D721Med (cell line): Measurements from ENCODE around the gene KMO.

Experiments used
- DNase-seq: peaks from one replicate; pipeline ENCODE4 v3.0.0; 2011; ENCODE audit warnings: low spot score; ENCODE audit not compliant: insufficient read length
- FAIRE-seq: peaks from 2 replicates; lab custom pipeline; 2011; peaks lifted over from hg19 to GRCh38; lab: Jason Lieb, UNC
- CTCF ChIP-seq: IDR thresholded peaks from 2 replicates; pipeline ENCODE4 v1.5.1; 2012; ENCODE audit warnings: mild to moderate bottlenecking, control low read depth; ENCODE audit not compliant: insufficient read depth; ENCODE audit errors: missing control alignments

KMO gene

DNA sequence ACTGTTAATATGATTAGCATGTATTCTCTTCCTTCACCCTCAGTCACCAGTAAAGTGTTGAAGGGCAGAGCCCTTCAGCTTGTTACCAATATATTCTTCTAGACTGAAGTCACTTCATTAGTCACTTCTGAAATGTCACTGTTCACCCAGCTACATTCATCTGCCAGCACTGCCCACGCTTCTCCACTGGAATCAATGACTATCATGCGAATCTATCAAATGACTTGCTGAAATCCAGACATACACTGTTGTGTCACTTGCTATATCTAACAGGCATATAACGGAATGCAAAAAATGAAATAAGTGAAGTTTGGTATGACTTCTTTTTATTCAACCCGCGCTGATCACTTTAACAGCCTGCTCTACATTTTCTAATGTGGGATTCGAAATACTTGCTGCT lies 28.7 kb upstream of the KMO start:
- no peak for FAIRE-seq
- DNase-seq = no peak
- no peak for TF ChIP-seq CTCF

GRCh38 chr1:241507189-241507863 lies 24.9 kb upstream of the KMO start:
- TF ChIP-seq CTCF = no peak
- FAIRE-seq (peak; percentile 51), DNase-seq (no peak)

- FAIRE-seq (peak; percentile 99), DNase-seq (peak; percentile 40)
- no peak for TF ChIP-seq CTCF
Observed at GRCh38 chr1:241513378-241513777, 18.8 kb upstream of the KMO start.

DNA sequence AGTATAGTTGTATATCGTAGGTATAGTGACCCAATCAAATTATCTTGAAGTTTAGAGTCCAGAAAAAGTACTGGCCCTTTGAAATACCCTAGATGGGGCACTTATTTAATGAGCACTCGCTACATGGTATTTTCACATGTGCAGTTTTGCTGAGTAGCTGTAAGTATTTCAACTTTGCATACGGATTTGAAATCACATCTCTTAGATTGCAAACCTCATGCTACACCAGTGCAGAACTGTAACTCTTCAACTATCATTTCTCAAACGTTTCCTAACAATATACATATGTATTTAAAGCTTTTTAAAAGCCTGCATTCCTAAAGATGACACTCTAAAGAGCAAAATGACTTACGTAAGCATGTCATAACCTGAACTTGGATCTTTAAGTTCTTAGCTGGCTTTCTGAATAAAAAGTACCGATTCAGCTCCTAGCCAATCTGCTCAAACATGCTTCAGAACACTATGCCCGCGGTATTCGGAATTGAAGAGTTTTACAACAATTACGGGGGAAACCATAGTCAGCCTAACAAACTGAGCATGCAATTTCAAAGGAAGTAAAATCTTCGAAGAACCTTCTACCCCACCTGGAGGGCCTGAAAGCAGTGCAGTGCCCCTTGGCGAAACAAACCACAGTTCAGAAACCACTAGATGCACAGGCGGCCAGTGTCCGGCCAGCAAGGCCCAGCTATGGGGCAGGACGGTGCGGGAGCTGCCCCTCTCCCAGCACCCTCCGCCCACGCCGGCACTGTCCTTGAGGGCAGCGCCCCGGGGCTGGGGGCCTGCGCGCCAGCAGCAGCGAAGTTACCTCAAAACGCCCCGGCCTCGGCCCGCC lies 13.5 kb upstream of the KMO start:
- DNase-seq (no peak), FAIRE-seq (peak; percentile 69)

DNA sequence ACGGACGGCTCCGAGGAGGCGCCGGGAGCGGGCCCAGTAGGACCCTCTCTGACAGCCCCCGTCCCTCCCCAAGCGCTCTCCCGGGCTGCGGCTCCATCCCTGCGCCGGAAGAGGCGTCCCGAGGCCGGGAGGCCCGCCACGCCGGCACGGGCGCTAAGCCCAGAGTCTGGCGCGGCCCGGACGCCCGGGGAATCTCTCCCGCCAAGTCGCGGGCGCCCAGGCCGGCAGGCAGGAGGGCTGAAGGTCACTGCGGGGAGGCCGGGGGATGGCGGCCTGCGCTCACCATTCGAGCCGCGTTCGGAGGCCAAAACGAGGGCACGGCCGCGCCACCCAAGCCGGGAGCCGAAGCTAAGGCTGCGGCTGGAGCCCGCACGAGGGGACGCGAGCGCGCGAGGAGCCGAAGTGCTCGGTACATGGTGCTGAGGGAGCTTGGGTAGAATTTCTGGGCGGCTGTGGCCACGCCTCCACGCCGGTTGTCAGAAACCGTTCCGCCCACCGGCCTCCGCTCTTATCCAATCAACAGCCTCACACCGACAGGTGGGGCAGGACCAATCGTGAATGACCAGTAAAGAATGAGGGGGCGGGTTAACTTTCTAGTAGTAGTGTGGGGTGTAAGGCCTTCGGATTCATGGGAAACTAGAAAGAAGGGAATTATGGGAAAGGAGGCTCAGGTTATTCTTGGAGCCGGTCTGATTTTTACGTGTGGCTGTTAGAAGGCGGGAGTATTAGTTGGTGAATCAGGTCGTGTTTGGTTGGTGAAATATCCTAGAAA lies 12.7 kb upstream of the KMO start, which contains the start of gene FH:
FH (minus strand) TSS at position 448 of the 772 bp plus-strand sequence; CDS start at position 415, 33 bp downstream.
- FAIRE-seq = peak; percentile 96
- peak; percentile 26 for DNase-seq
- no peak for TF ChIP-seq CTCF

More for the DNA sequence above, 13.5 kb upstream of the KMO start:
- TF ChIP-seq CTCF = no peak

DNA sequence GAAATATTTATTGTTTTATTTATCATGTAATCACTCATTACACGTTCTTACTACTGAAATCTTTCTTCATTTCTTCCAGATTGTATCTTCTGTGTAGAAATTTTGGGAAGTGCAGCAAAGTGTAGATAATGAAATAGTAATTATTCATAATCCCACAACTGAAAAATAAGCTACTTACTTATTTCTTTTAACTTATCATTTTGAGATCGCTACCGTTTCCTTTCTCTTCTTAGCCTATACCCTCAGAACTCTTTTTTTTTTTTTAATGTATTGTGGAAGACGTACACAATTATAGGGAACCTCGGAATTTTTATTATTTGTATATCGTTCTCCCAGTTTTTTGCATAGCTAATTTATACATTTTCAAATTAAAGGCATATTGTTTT lies 12.1 kb upstream of the KMO start:
- DNase-seq (no peak), FAIRE-seq (no peak)
- TF ChIP-seq CTCF = no peak
